Measurements from ENCODE around the gene ELMO1.

GRCh38 chr7:37225285-37225969 lies 223.2 kb downstream of the ELMO1 start:
- no peak for TF ChIP-seq CTCF (IDR thresholded peaks at IDR 0.05; ENCODE audit: low read depth, low read length, poor library complexity, severe bottlenecking)
- no peak for TF ChIP-seq EZH2phosphoT487 (IDR thresholded peaks at IDR 0.05; ENCODE audit: borderline replicate concordance, low read length)
